DOHH2 (cell line): Measurements from ENCODE around the gene ENDOV.

Source experiments
- EZH2phosphoT487 ChIP-seq: fragments of 200-600 bp; sonication (generic); IDR thresholded peaks from 2 replicates; pipeline ENCODE4 v1.6.1; 2017; ENCODE audit warnings: borderline replicate concordance, mild to moderate bottlenecking, antibody characterized with exemption, low read length, moderate library complexity, mixed read lengths
- TF ChIP-seq, protein P1 (sequence below): fragments of 200-600 bp; sonication (generic); IDR thresholded peaks from one replicate; pipeline ENCODE4 v1.5.1; 2014; ENCODE audit warnings: antibody characterized with exemption, mild to moderate bottlenecking, low read depth, low read length; ENCODE audit not compliant: poor library complexity, severe bottlenecking

DNA sequence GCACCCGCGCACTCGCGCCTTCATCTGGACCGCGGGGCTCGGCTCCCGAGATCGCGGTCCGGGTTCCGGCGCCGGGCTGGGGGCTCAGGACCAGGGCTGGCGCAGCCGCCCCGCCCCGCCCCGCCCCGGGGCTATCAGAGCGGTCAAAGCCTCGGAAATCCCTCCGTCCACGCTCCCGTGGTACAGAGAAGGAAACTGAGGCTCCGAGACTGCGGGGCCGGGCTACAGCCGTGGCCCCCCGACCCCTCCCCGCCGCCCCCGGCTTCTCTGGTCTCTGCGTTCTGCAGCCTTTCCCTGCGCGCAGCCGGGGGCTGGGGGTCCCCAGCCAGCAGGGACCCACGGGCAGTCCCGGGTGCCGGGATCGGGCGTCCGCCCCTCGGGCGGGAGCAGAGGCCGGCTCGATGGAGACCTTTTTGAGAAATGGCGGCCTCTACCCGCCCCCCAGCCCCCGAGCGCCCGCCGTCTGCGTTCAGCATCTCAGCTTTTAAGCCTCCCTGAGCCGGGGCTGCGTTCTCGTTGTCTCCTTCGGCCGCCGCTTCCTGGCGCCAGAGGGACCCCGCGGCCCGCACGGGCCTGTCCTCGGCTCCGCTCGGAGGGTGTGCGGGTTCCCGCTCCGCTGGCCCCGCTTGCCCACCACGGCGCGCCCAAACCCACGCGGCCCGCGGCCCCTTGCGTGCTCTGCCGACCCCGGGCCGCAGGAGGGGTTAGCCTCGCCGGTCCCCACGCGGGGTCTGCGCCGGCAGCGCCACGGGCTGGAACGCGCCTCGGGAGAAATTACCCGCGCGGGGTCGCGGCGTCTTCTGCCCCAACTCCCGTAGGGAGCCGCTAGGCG, 62.9 kb downstream of the ENDOV start:
- TF ChIP-seq, protein P1, sequence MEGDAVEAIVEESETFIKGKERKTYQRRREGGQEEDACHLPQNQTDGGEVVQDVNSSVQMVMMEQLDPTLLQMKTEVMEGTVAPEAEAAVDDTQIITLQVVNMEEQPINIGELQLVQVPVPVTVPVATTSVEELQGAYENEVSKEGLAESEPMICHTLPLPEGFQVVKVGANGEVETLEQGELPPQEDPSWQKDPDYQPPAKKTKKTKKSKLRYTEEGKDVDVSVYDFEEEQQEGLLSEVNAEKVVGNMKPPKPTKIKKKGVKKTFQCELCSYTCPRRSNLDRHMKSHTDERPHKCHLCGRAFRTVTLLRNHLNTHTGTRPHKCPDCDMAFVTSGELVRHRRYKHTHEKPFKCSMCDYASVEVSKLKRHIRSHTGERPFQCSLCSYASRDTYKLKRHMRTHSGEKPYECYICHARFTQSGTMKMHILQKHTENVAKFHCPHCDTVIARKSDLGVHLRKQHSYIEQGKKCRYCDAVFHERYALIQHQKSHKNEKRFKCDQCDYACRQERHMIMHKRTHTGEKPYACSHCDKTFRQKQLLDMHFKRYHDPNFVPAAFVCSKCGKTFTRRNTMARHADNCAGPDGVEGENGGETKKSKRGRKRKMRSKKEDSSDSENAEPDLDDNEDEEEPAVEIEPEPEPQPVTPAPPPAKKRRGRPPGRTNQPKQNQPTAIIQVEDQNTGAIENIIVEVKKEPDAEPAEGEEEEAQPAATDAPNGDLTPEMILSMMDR = no peak
- no peak for TF ChIP-seq EZH2phosphoT487
